CD4-positive, alpha-beta memory T cell (primary cell): ENCODE data around the gene VEZT. TPM values are rescaled to one million over a fixed set of nuclear protein-coding genes. Genes with fewer than 3 reads are reported as not detected.

ENCODE experiments used
- CTCF ChIA-PET: fragments of 350-600 bp; sonication (Branson Sonifier 250); formaldehyde crosslinking; loops from one replicate; lab custom pipeline; 2021; ENCODE audit warnings: inconsistent platforms; ENCODE audit not compliant: partially characterized antibody; lab: Charles Lee
- POLR2A ChIA-PET: fragments of 350-600 bp; sonication (Branson Sonifier 250); formaldehyde crosslinking; loops from one replicate; lab custom pipeline; 2021; ENCODE audit not compliant: partially characterized antibody; lab: Charles Lee
- DNase-seq, 5 donors: peaks; one replicate each; pipeline versions ENCODE4 v3.0.0 to v3.0.0-alpha.2; 2020 to 2022; ENCODE audit warnings: mixed read lengths in 1 of 5
- H3K27ac ChIP-seq: one replicate; pipeline ENCODE4 v1.7.0; 2013; ENCODE audit warnings: low read depth, low read length
- H3K27me3 ChIP-seq: 2 replicates; pipeline ENCODE4 v1.7.0; 2013; ENCODE audit warnings: mild to moderate bottlenecking, low read length, moderate library complexity; ENCODE audit not compliant: insufficient read depth
- H3K36me3 ChIP-seq: 2 replicates; pipeline ENCODE4 v1.7.0; 2013; ENCODE audit warnings: mild to moderate bottlenecking, low read length, moderate library complexity; ENCODE audit not compliant: insufficient read depth
- H3K4me1 ChIP-seq: 2 replicates; pipeline ENCODE4 v1.7.0; 2013; ENCODE audit warnings: mild to moderate bottlenecking, low read length, moderate library complexity; ENCODE audit not compliant: insufficient read depth
- H3K4me3 ChIP-seq, 2 donors: one replicate each; pipeline ENCODE4 v1.7.0; 2013; ENCODE audit warnings: low read length in 2 of 2, mild to moderate bottlenecking in 1 of 2
- H3K9me3 ChIP-seq, 2 donors: one replicate each; pipeline ENCODE4 v1.7.0; 2013; ENCODE audit warnings: low read length in 2 of 2, control low read depth in 1 of 2; ENCODE audit not compliant: control insufficient read depth in 1 of 2
- H3K27ac Mint-ChIP-seq, 7 donors: one replicate each; pipeline ENCODE4 v1.8.0; 2020 to 2021; ENCODE audit warnings: mixed read lengths in 7 of 7, mild to moderate bottlenecking in 6 of 7, inconsistent platforms in 3 of 7, moderate library complexity in 3 of 7
- H3K27me3 Mint-ChIP-seq, 2 donors: one replicate each; pipeline ENCODE4 v1.8.0; 2020 to 2021; ENCODE audit warnings: mixed read lengths in 2 of 2
- H3K36me3 Mint-ChIP-seq, 2 donors: one replicate each; pipeline ENCODE4 v1.8.0; 2020 to 2021; ENCODE audit warnings: mixed read lengths in 2 of 2, inconsistent platforms in 1 of 2, mild to moderate bottlenecking in 1 of 2
- H3K4me1 Mint-ChIP-seq, 4 donors: one replicate each; pipeline ENCODE4 v1.8.0; 2020 to 2021; ENCODE audit warnings: mixed read lengths in 4 of 4, mild to moderate bottlenecking in 1 of 4
- H3K4me3 Mint-ChIP-seq, 8 donors: one replicate each; pipeline ENCODE4 v1.8.0; 2020 to 2021; ENCODE audit warnings: mixed read lengths in 8 of 8, mild to moderate bottlenecking in 7 of 8, moderate library complexity in 6 of 8, inconsistent platforms in 3 of 8
- H3K9me3 Mint-ChIP-seq, 8 donors: one replicate each; pipeline ENCODE4 v1.8.0; 2020 to 2021; ENCODE audit warnings: mixed read lengths in 8 of 8, mild to moderate bottlenecking in 5 of 8, inconsistent platforms in 3 of 8, moderate library complexity in 1 of 8
- intact Hi-C: fragments of 100-400 bp; cut with micrococcal nuclease; formaldehyde crosslinking; loops from one replicate; pipeline ENCODE4 v1.15.1; 2023
- polyA plus RNA-seq, 2 donors: library from polyadenylated mRNA; unstranded; fragments of 300-500 nt; fragmentation: Illumina TruSeq; gene quantifications; one replicate each; pipeline ENCODE4 v1.2.3, GENCODE V29; 2021
- total RNA-seq, 2 experiments: library from RNA; stranded (reverse); gene quantifications; one replicate each; pipeline ENCODE4 v1.2.3, GENCODE V29; 2021

The VEZT gene
- total and polyA plus RNA-seq, 4 experiments from 2014 or later: 22.3 to 49.4 (median 34.9) TPM

DNA sequence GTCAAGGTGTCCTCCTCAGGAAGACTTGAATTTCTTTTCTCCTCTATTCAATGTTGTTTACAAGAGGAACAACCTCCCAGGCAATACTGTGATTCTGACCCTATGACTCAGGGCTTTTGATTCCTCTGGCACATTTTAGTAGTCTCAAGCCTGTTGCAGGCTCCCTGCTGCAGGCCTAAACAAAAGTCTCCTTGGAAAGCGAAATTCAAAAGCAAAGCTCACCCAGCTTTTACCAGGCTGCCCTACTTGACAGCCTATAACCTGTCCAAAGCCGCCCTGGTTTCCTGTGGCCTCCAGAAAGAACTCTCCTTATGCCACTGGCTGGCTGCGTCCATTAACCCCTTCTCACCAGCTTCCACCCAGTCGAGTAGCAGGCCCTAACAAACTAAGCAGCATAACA lies 11.9 kb upstream of the VEZT start:
- ChIA-PET POLR2A (no interaction called here), CTCF (interaction anchor here (0.9 kb wide), 1 partner anchor 11 kb away, joined by 3 read pairs; no protein-coding TSS in a partner anchor)
- H3K27ac ChIP-seq: no peak overlapping the region

DNA sequence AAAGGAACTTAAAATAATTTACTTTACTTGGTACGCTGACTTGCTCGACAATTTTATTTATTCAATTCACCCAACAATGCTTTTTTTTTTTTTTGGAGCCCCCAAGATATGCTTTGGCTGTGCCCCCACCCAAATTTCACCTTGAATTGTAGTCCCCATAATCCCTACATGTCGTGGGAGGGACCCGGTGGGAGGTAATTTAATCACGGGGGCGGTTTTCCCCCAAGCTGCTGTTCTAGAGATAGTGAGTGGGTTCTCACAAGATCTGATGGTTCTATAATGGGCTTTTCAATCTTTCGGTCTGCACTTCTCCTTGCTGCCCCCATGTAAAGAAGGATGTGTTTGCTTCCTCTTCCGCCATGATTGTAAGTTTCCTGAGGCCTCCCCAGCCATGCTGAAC lies 10.7 kb upstream of the VEZT start:
- Mint-ChIP-seq H3K9me3 (no peaks in the 10 kb centered on the region), H3K36me3 (no peaks in the 10 kb centered on the region), H3K27me3 (peaks cover 0 to 1% of the 10 kb centered on the region in 2 donors), H3K4me1 (no peaks in the 10 kb centered on the region), H3K4me3 (no peak overlapping the region), H3K27ac (no peak overlapping the region)
- CTCF ChIA-PET: no interaction called here
- intact Hi-C loops: no loop called here
- H3K4me3 ChIP-seq: no peak overlapping the region
- no peaks in the 10 kb centered on the region for H3K9me3 ChIP-seq
- H3K36me3 ChIP-seq: no peaks in the 10 kb centered on the region
- no peak for DNase-seq
- H3K4me1 ChIP-seq: no peaks in the 10 kb centered on the region
- H3K27ac ChIP-seq: no peak overlapping the region
- POLR2A ChIA-PET: no interaction called here
- H3K27me3 ChIP-seq: no peaks in the 10 kb centered on the region

More for the DNA sequence above, 11.9 kb upstream of the VEZT start:
- Mint-ChIP-seq H3K27me3 (peaks cover 0 to 1% of the 10 kb centered on the region in 2 donors), H3K9me3 (no peaks in the 10 kb centered on the region), H3K4me3 (no peak overlapping the region), H3K27ac (no peak overlapping the region), H3K36me3 (no peaks in the 10 kb centered on the region), H3K4me1 (no peaks in the 10 kb centered on the region)
- Histone ChIP-seq H3K9me3 (no peaks in the 10 kb centered on the region), H3K27me3 (no peaks in the 10 kb centered on the region), H3K36me3 (no peaks in the 10 kb centered on the region), H3K4me3 (no peak overlapping the region), H3K4me1 (no peaks in the 10 kb centered on the region)
- DNase-seq: no peak
- intact Hi-C loops: no loop called here

DNA sequence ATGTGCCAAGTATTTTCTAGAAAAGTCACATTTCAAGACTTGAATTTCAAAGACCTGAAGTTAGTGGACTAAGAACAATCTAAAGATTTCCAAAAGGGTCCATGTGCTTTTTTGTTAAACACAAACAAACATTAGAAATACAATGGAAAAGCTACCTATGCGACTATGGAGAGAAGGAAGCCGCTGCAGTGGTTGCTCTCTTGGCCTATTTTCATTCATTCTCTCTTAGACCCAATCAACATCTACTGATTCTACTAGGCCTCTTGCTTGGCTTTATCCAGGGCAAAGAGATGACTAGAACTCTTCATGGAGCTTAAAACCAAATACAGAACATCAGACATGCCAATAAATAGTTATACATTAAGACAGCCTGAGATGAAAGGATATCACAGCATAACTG lies 10.2 kb upstream of the VEZT start:
- DNase-seq: no peak
- no peaks in the 10 kb centered on the region for H3K4me1 ChIP-seq
- POLR2A ChIA-PET: no interaction called here
- no peaks in the 10 kb centered on the region for H3K9me3 Mint-ChIP-seq
- H3K27me3 Mint-ChIP-seq: peaks cover 0 to 3% of the 10 kb centered on the region in 2 donors
- intact Hi-C loops: no loop called here
- no peak overlapping the region for H3K4me3 Mint-ChIP-seq
- no peaks in the 10 kb centered on the region for H3K9me3 ChIP-seq
- no peak overlapping the region for H3K27ac Mint-ChIP-seq
- CTCF ChIA-PET: no interaction called here
- no peaks in the 10 kb centered on the region for H3K4me1 Mint-ChIP-seq
- no peak overlapping the region for H3K27ac ChIP-seq
- no peaks in the 10 kb centered on the region for H3K27me3 ChIP-seq
- no peaks in the 10 kb centered on the region for H3K36me3 ChIP-seq
- H3K4me3 ChIP-seq: no peak overlapping the region
- no peaks in the 10 kb centered on the region for H3K36me3 Mint-ChIP-seq

DNA sequence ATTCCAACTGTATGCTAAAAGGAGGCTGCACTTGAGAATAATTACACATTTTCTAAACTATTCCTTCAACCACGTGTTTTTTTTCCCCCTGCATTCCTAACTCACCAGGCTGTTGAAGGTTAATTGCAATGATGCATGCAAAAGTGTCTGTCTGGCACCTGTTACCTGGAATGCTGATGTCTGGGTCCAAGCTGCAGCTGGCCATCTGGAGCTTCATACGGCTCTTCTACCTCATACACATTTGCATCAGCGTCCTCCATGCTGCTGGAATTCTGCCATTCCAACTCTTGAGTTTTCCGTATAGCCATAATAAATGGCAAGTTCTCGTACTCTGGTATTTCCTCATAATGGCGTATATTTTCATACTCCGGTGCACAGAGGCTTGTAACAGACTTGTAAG lies 8.9 kb upstream of the VEZT start:
- peaks cover 0 to 5% of the 10 kb centered on the region in 2 donors for H3K27me3 Mint-ChIP-seq
- POLR2A ChIA-PET: no interaction called here

DNA sequence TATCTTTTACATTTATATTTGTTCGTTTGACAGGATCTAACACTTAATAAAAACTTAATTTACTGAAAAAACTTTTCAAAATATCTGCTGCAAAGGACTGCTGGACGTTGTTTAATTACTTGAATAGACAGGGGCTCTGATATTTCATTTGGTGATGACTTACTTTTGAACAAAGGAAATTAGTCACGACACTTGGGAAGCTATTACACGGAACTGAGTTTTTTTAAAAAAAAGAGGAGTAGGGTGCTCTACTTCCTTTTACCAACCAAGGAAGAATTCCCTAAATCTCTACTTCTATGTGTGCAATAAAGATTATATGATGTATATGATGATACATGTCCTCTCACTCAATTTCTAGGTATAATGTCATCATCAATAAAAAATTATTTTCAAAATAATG lies 5.0 kb upstream of the VEZT start:
- Histone ChIP-seq H3K4me1 (peaks cover 8% of the 10 kb centered on the region), H3K4me3 (no peak overlapping the region), H3K9me3 (no peaks in the 10 kb centered on the region), H3K27me3 (no peaks in the 10 kb centered on the region), H3K27ac (no peak overlapping the region), H3K36me3 (no peaks in the 10 kb centered on the region)
- CTCF ChIA-PET: no interaction called here
- Mint-ChIP-seq H3K4me1 (peaks cover 5 to 15% (median 8%) of the 10 kb centered on the region in 4 donors), H3K9me3 (no peaks in the 10 kb centered on the region), H3K36me3 (peaks cover 0 to 2% of the 10 kb centered on the region in 2 donors), H3K4me3 (no peak overlapping the region), H3K27me3 (peaks cover 0 to 4% of the 10 kb centered on the region in 2 donors), H3K27ac (no peak overlapping the region)
- DNase-seq: no peak
- POLR2A ChIA-PET: no interaction called here
- intact Hi-C loops: loop anchor here (10.0 kb wide), 1 partner anchor 758 kb away; the partner anchor contains the start of gene CEP83

More for the DNA sequence above, 8.9 kb upstream of the VEZT start:
- no peak for DNase-seq
- CTCF ChIA-PET: no interaction called here
- H3K4me1 Mint-ChIP-seq: no peaks in the 10 kb centered on the region
- Histone ChIP-seq H3K27me3 (no peaks in the 10 kb centered on the region), H3K4me1 (no peaks in the 10 kb centered on the region), H3K27ac (no peak overlapping the region), H3K4me3 (no peak overlapping the region), H3K36me3 (no peaks in the 10 kb centered on the region), H3K9me3 (no peaks in the 10 kb centered on the region)
- intact Hi-C loops: no loop called here
- no peaks in the 10 kb centered on the region for H3K9me3 Mint-ChIP-seq
- H3K4me3 Mint-ChIP-seq: no peak overlapping the region
- no peaks in the 10 kb centered on the region for H3K36me3 Mint-ChIP-seq
- H3K27ac Mint-ChIP-seq: no peak overlapping the region

DNA sequence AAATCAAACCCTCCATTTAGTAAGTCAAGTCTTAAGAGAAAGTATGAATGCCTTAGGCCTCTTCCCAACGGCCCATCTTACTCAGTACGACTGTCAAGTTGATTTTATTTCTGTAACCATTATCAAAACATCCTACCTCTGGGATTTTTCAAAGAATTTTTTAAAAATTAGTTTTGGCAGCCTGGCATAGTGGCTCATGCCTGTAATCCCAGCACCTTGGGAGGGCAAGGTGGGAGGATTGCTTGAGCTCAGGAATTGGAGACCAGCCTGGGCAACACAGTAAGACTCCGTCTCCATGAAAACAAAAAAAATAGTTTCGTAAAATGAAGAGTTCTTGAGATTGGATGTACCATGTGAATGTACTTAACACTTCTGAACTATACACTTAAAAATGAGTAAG lies 4.5 kb upstream of the VEZT start:
- ChIA-PET POLR2A (no interaction called here), CTCF (no interaction called here)
- intact Hi-C loops: loop anchor here (10.0 kb wide), 1 partner anchor 758 kb away; the partner anchor contains the start of gene CEP83
- H3K4me3 Mint-ChIP-seq: no peak overlapping the region
- H3K36me3 Mint-ChIP-seq: peaks cover 0 to 4% of the 10 kb centered on the region in 2 donors
- no peaks in the 10 kb centered on the region for H3K9me3 Mint-ChIP-seq
- Histone ChIP-seq H3K4me3 (no peak overlapping the region), H3K27ac (no peak overlapping the region), H3K36me3 (no peaks in the 10 kb centered on the region), H3K9me3 (no peaks in the 10 kb centered on the region), H3K27me3 (no peaks in the 10 kb centered on the region), H3K4me1 (peaks cover 8% of the 10 kb centered on the region)
- peaks cover 0 to 3% of the 10 kb centered on the region in 2 donors for H3K27me3 Mint-ChIP-seq
- no peak for DNase-seq
- no peak overlapping the region for H3K27ac Mint-ChIP-seq
- H3K4me1 Mint-ChIP-seq: peaks cover 5 to 15% (median 10%) of the 10 kb centered on the region in 4 donors

DNA sequence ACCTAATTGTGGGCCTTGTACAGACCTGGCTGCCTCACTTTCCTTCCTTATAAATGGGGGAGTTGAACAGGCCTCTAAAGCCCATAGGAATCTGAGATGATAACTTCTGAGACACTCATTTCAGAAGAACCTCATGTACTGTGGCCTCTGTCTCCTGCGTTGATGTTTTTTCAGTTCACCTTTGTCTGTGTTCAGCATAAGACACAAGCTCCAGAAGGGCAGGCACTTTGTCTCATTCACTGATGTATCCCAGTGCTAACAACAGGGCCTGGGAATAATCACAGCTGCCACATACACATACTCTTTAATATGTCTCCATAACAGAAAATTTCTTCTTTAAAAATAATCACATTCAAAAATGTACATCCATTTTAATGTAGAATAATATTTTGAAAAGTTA lies 3.7 kb upstream of the VEZT start:
- Mint-ChIP-seq H3K27ac (no peak overlapping the region), H3K4me3 (no peak overlapping the region), H3K27me3 (peaks cover 0 to 3% of the 10 kb centered on the region in 2 donors), H3K9me3 (no peaks in the 10 kb centered on the region), H3K36me3 (peaks cover 0 to 4% of the 10 kb centered on the region in 2 donors), H3K4me1 (peaks cover 9 to 23% (median 17%) of the 10 kb centered on the region in 4 donors)
- DNase-seq: no peak
- Histone ChIP-seq H3K4me3 (no peak overlapping the region), H3K36me3 (no peaks in the 10 kb centered on the region), H3K9me3 (no peaks in the 10 kb centered on the region), H3K27me3 (no peaks in the 10 kb centered on the region), H3K27ac (no peak overlapping the region), H3K4me1 (peaks cover 14% of the 10 kb centered on the region)
- ChIA-PET CTCF (no interaction called here), POLR2A (no interaction called here)
- intact Hi-C loops: loop anchor here (10.0 kb wide), 1 partner anchor 759 kb away; the partner anchor contains the start of gene CEP83
